ENCODE results near the gene VANGL2.
A peak's percentile ranks its signal among the peaks of the same experiment; 100 is the strongest.

VANGL2 gene

DNA sequence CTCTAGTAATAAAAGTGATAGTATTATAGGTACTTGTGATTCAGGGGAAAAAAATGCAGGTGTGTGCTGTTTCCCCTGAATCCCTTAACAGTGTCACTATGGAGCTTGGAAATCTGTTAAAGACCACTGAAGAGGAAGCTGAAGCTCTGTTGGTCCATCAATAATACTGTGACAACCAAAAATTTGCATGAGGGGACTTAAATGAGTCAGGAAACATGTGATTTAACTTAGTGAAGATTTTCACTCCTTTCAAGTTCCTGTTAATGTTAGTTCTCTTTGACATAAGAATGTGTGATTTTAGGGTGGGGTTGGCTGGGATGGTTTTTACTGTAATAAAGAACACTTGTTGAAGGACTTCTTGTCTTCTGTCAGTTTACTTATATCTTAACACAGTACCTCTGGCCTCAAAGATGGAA lies 32.0 kb downstream of the VANGL2 start:
- no peak overlapping the region for H3K4me3 ChIP-seq (ENCODE audit: low read depth, low read length)
- TF ChIP-seq, protein P1, sequence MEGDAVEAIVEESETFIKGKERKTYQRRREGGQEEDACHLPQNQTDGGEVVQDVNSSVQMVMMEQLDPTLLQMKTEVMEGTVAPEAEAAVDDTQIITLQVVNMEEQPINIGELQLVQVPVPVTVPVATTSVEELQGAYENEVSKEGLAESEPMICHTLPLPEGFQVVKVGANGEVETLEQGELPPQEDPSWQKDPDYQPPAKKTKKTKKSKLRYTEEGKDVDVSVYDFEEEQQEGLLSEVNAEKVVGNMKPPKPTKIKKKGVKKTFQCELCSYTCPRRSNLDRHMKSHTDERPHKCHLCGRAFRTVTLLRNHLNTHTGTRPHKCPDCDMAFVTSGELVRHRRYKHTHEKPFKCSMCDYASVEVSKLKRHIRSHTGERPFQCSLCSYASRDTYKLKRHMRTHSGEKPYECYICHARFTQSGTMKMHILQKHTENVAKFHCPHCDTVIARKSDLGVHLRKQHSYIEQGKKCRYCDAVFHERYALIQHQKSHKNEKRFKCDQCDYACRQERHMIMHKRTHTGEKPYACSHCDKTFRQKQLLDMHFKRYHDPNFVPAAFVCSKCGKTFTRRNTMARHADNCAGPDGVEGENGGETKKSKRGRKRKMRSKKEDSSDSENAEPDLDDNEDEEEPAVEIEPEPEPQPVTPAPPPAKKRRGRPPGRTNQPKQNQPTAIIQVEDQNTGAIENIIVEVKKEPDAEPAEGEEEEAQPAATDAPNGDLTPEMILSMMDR (conservative IDR thresholded peaks at IDR 0.05; ENCODE audit: low read depth, low read length), result no peak
- no peak for DNase-seq (ENCODE audit: low read depth)

- TF ChIP-seq, protein P1 (conservative IDR thresholded peaks at IDR 0.05; ENCODE audit: low read depth, low read length), result no peak
- DNase-seq (ENCODE audit: low read depth), result peak; percentile 24
- no peak overlapping the region for H3K4me3 ChIP-seq (ENCODE audit: low read depth, low read length)
These were observed 36.6 kb downstream of the VANGL2 start for GRCh38 chr1:160436966-160437365.

DNA sequence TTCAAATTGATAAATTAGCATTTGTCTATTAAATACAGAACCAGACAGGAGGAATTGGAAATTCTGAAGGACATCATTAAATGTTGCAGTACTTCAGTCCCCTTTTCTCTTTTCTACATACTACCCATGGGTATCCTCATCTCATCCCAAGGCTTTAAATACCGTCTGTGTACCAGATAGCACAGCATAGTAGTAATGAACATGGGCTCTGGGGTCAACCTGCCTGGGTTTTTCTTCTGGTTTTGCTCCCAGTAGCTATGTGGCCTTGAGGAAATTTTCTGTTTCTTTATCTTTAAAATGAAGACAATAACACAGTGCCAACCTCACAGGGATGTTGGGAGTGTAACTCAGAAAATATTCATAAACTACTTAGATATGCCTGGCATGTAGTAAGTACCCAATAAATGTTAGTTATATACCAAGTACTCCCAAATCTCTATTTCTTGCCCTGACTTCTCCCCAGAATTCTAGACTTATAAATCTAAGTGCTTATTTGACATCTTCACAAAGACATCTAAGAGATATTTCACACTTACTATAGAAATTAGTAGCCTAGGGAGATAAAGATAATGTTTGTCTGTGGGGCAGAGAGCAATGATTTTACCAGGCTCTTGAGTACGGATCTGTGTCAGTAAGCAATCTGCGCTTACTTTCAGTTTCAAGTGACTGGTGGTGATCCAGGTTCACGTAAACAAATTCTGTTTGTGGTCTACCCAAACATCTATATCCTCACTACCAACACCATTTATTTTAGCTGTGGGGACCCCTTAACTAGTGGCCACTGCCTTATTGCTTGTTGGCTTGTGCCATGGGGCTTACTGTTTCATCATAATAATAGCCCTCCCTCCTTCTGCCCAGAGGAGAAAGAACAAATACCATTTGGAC lies 37.3 kb downstream of the VANGL2 start:
- no peak for DNase-seq (ENCODE audit: low read depth)
- TF ChIP-seq, protein P1 (conservative IDR thresholded peaks at IDR 0.05; ENCODE audit: low read depth, low read length), result no peak
- H3K4me3 ChIP-seq (ENCODE audit: low read depth, low read length), result no peak overlapping the region

GRCh38 chr1:160438317-160438918 lies 38.1 kb downstream of the VANGL2 start:
- TF ChIP-seq, protein P1 (conservative IDR thresholded peaks at IDR 0.05; ENCODE audit: low read depth, low read length), result no peak
- no peak overlapping the region for H3K4me3 ChIP-seq (ENCODE audit: low read depth, low read length)
- DNase-seq (ENCODE audit: low read depth), result no peak

DNA sequence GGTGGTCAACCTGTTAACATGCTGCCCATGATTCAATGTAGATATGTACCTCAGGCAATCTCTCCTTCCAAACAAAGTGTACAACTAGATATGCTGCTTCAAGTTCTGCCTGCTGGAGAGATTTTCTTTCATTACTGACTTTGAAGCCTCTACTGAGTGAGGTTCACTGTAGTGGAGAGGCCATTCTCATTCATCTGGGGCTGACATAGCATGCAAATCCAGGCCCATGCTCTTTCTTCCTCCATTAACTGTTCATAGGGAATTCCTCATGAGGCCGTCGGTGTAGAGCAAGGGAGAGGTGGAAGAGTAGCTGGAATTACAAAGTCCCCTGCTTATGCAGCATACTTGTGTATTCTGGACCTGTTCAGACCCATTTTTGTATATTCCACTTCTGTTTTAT lies 38.6 kb downstream of the VANGL2 start:
- no peak overlapping the region for H3K4me3 ChIP-seq (ENCODE audit: low read depth, low read length)
- no peak for DNase-seq (ENCODE audit: low read depth)
- TF ChIP-seq, protein P1 (conservative IDR thresholded peaks at IDR 0.05; ENCODE audit: low read depth, low read length), result no peak

GRCh38 chr1:160439718-160440117 lies 39.4 kb downstream of the VANGL2 start:
- H3K4me3 ChIP-seq (ENCODE audit: low read depth, low read length), result no peak overlapping the region
- TF ChIP-seq, protein P1 (conservative IDR thresholded peaks at IDR 0.05; ENCODE audit: low read depth, low read length), result no peak
- no peak for DNase-seq (ENCODE audit: low read depth)
